K562 (cell line): Measurements from ENCODE around the gene NELFA. TPM values are rescaled to one million over a fixed set of nuclear protein-coding genes. Genes with fewer than 3 reads are reported as not detected.

Experiments
- ATAC-seq: fragments of 200-7000 bp; cut with Tn5 transposase; 3 replicates; pipeline ENCODE4 v1.9.1; 2020; ENCODE audit warnings: moderate library complexity
- BruUV-seq: library from RNA; stranded (reverse); fragments of 400-500 nt; replicated peaks from 2 replicates; lab custom pipeline; 2021; lab: Mats Ljungman, UMichigan
- CTCF ChIA-PET: fragments of 300-600 bp; formaldehyde crosslinking; extraction: SDS; loops from one replicate; lab custom pipeline; 2021; ENCODE audit warnings: low intra/inter-chr PET ratio; lab: Yijun Ruan, JAX
- POLR2A ChIA-PET: fragments of 300-600, 350-650 bp; sonication (Branson Sonifier 250); formaldehyde crosslinking; extraction: SDS; loops from one replicate; lab custom pipeline; 2021; ENCODE audit warnings: antibody characterized with exemption, inconsistent platforms; lab: Yijun Ruan, JAX
- DNase-seq, 4 experiments: peaks; one replicate each; pipeline versions ENCODE4 v3.0.0 to v3.0.0-alpha.2; 2011 to 2018; ENCODE audit warnings: low spot score in 3 of 4, mixed read lengths in 3 of 4; ENCODE audit errors: extremely low read depth in 1 of 4
- FAIRE-seq: peaks from 2 replicates; lab custom pipeline; 2011; peaks lifted over from hg19 to GRCh38; lab: Jason Lieb, UNC
- H2AFZ ChIP-seq: 2 replicates; pipeline ENCODE4 v1.6.0; 2011; ENCODE audit warnings: low read depth, low read length, control low read depth, inconsistent platforms
- H3K27ac ChIP-seq: fragments of 200-600 bp; 3 replicates; pipeline ENCODE4 v1.8.0; 2011; ENCODE audit warnings: low read depth, mild to moderate bottlenecking, control low read depth, inconsistent platforms, low read length, moderate library complexity, mixed read lengths; ENCODE audit errors: extremely low read depth
- H3K27me3 ChIP-seq, 2 experiments: fragments of 300-600 bp in 1 of 2; 2 replicates in 1 of 2; 3 replicates in 1 of 2; pipeline versions ENCODE4 v1.6.0 to v1.8.0; 2011; ENCODE audit warnings: inconsistent platforms in 2 of 2, low read length in 2 of 2, mild to moderate bottlenecking in 1 of 2, mixed read lengths in 1 of 2, moderate library complexity in 1 of 2; ENCODE audit not compliant: control insufficient read depth in 2 of 2, insufficient read depth in 2 of 2
- H3K36me3 ChIP-seq: fragments of 300-600 bp; 3 replicates; pipeline ENCODE4 v1.8.0; 2011; ENCODE audit warnings: mild to moderate bottlenecking, low read length, inconsistent platforms; ENCODE audit not compliant: control insufficient read depth, insufficient read depth
- H3K4me1 ChIP-seq, 2 experiments: fragments of 200-600 bp in 1 of 2; replicated peaks in 1 of 2; 2 replicates in 1 of 2; 3 replicates in 1 of 2; pipeline versions ENCODE4 v1.5.1 to v1.8.0; 2011; ENCODE audit warnings: inconsistent platforms in 2 of 2, low read length in 2 of 2, mild to moderate bottlenecking in 1 of 2, mixed read lengths in 1 of 2, moderate library complexity in 1 of 2; ENCODE audit not compliant: control insufficient read depth in 2 of 2, insufficient read depth in 2 of 2
- H3K4me2 ChIP-seq: 2 replicates; pipeline ENCODE4 v1.6.1; 2011; ENCODE audit warnings: low read length, control low read depth, inconsistent platforms, mixed read lengths; ENCODE audit not compliant: insufficient read depth
- H3K4me3 ChIP-seq: fragments of 200-600 bp; sonication (generic), shearing (Covaris generic); 2 replicates; pipeline ENCODE4 v1.5.1; 2016; ENCODE audit warnings: control low read depth, inconsistent platforms
- H3K79me2 ChIP-seq: fragments of 200-600 bp; 3 replicates; pipeline ENCODE4 v1.8.0; 2011; ENCODE audit warnings: low read length, inconsistent platforms; ENCODE audit not compliant: control insufficient read depth, insufficient read depth
- H3K9ac ChIP-seq, 2 experiments: 2 replicates each; pipeline versions ENCODE4 v1.6.0 to v1.6.1; 2011; ENCODE audit warnings: low read depth in 2 of 2, low read length in 2 of 2, control low read depth in 1 of 2, inconsistent platforms in 1 of 2, mild to moderate bottlenecking in 1 of 2, mixed read lengths in 1 of 2; ENCODE audit not compliant: insufficient read depth in 1 of 2
- H3K9me1 ChIP-seq: one replicate; pipeline ENCODE4 v1.6.0; 2011; ENCODE audit warnings: inconsistent platforms, mild to moderate bottlenecking, low read length, moderate library complexity; ENCODE audit not compliant: control insufficient read depth, insufficient read depth
- H3K9me3 ChIP-seq: replicated peaks from 2 replicates; pipeline ENCODE4 v1.5.1; 2011; ENCODE audit warnings: low read depth, low read length, inconsistent platforms; ENCODE audit not compliant: control insufficient read depth, insufficient read depth
- H4K20me1 ChIP-seq: replicated peaks from 2 replicates; pipeline ENCODE4 v1.6.1; 2011; ENCODE audit warnings: low read length, inconsistent platforms, mixed read lengths; ENCODE audit not compliant: control insufficient read depth, insufficient read depth
- CCNT2 ChIP-seq: IDR thresholded peaks from 2 replicates; pipeline ENCODE4 v1.6.1; 2011; ENCODE audit warnings: borderline replicate concordance, low read depth, mild to moderate bottlenecking, moderate library complexity, mixed read lengths, low read length; ENCODE audit not compliant: insufficient read length; ENCODE audit errors: extremely low read depth
- HMG20A ChIP-seq: fragments of 450-650 bp; formaldehyde crosslinking; conservative IDR thresholded peaks from 2 replicates; pipeline ENCODE4 v1.4.0; 2020; ENCODE audit warnings: mild to moderate bottlenecking, mixed read lengths
- LCOR ChIP-seq: sonication (generic); formaldehyde crosslinking; IDR thresholded peaks from 2 replicates; pipeline ENCODE4 v1.8.0; 2022; ENCODE audit warnings: mild to moderate bottlenecking, missing genetic modification reagents
- MXI1 ChIP-seq: IDR thresholded peaks from 2 replicates; pipeline ENCODE4 v1.6.1; 2011; ENCODE audit warnings: low read depth, mild to moderate bottlenecking, improper control_type of control experiment, low read length
- NFIC ChIP-seq: fragments of 450-650 bp; IDR thresholded peaks from 2 replicates; pipeline ENCODE4 v1.6.1; 2017; ENCODE audit warnings: mild to moderate bottlenecking, inconsistent platforms
- NR0B1 ChIP-seq: fragments of 450-650 bp; IDR thresholded peaks from one replicate; pipeline ENCODE4 v1.6.1; 2018; ENCODE audit warnings: mild to moderate bottlenecking, moderate library complexity; ENCODE audit not compliant: partially characterized antibody
- PHB ChIP-seq: fragments of 250-450 bp; sonication (Bioruptor Pico); IDR thresholded peaks from 2 replicates; pipeline ENCODE4 v1.5.0; 2021
- PHB2 ChIP-seq: fragments of 450-650 bp; IDR thresholded peaks from 2 replicates; pipeline ENCODE4 v1.6.1; 2017; ENCODE audit warnings: low read depth
- SLC30A9 ChIP-seq: fragments of 250-450 bp; sonication (Bioruptor Pico); IDR thresholded peaks from 2 replicates; pipeline ENCODE4 v1.8.0; 2022; ENCODE audit warnings: mild to moderate bottlenecking, moderate library complexity
- ZKSCAN1 ChIP-seq: fragments of 150-350 bp; IDR thresholded peaks from 2 replicates; pipeline ENCODE4 v1.6.1; 2016; ENCODE audit warnings: low read depth, low read length
- ZNF3 ChIP-seq: fragments of 250-450 bp; sonication (Bioruptor Pico); IDR thresholded peaks from 2 replicates; pipeline ENCODE4 v1.5.0; 2021; ENCODE audit warnings: mild to moderate bottlenecking, moderate library complexity
- ZNF354B ChIP-seq: fragments of 250-450 bp; sonication (Bioruptor Pico); IDR thresholded peaks from 2 replicates; pipeline ENCODE4 v1.4.0; 2020
- ZNF586 ChIP-seq: fragments of 450-650 bp; formaldehyde crosslinking; conservative IDR thresholded peaks from 2 replicates; pipeline ENCODE4 v1.4.0; 2020; ENCODE audit warnings: mild to moderate bottlenecking, moderate library complexity
- WGBS: fragments of 100-300 bp; shearing (Covaris generic); methylation state at CpG from one replicate; pipeline ENCODE4 v1.1.6; 2016; ENCODE audit warnings: low coverage, mixed read lengths; ENCODE audit not compliant: insufficient coverage; ENCODE audit errors: missing lambda C conversion rate; 5-methylcytosine and 5-hydroxymethylcytosine counted together
- in situ Hi-C: fragments of 300-500 bp; cut with MboI; formaldehyde crosslinking; loops from 4 replicates; pipeline ENCODE4 v1.15.0; 2018; ENCODE audit warnings: inconsistent platforms, mixed read lengths
- intact Hi-C: fragments of 100-400 bp; cut with micrococcal nuclease; formaldehyde crosslinking; loops from 2 replicates; pipeline ENCODE4 v1.14.2; 2022
- polyA plus RNA-seq, 8 experiments: library from polyadenylated mRNA; depleted of rRNA in 4 of 8; stranded (reverse) in 5 of 8; unstranded in 3 of 8; fragments of >200 nt; fragmentation: Nextera tagmentation in 2 of 8; fragmentation: Illumina TruSeq in 1 of 8; extraction: Ambion mirVana in 2 of 8; extraction: Trizol in 1 of 8; gene quantifications; 2 replicates each; pipeline versions ENCODE4 v1.2.1 to v1.2.3, GENCODE V29; 2011 to 2014; ENCODE audit warnings: inconsistent platforms in 1 of 8, missing spikeins in 1 of 8
- total RNA-seq, 7 experiments: library from RNA; depleted of rRNA in 6 of 7; stranded (reverse); fragments of >200 nt in 6 of 7; fragmentation: Illumina TruSeq in 2 of 7; extraction: Trizol in 2 of 7; gene quantifications; 2 replicates each; pipeline versions ENCODE4 v1.2.1 to v1.2.3, GENCODE V29; 2011 to 2021; ENCODE audit warnings: low replicate concordance in 1 of 7
- TF ChIP-seq, protein P1 (sequence below): fragments of 250-450 bp; sonication (Bioruptor Pico); IDR thresholded peaks from 2 replicates; pipeline ENCODE4 v1.8.0; 2022; ENCODE audit warnings: moderate library complexity, mild to moderate bottlenecking, inconsistent platforms
- TF ChIP-seq, protein P2 (sequence below): fragments of 450-650 bp; IDR thresholded peaks from 2 replicates; pipeline ENCODE4 v1.6.1; 2018; ENCODE audit not compliant: partially characterized antibody
- TF ChIP-seq, protein P3 (sequence below), 3 experiments: IDR thresholded peaks in 2 of 3; conservative IDR thresholded peaks in 1 of 3; 2 replicates each; pipeline ENCODE4 v1.5.1; 2011 to 2012; ENCODE audit warnings: low read length in 3 of 3, mild to moderate bottlenecking in 3 of 3, control low read depth in 2 of 3, improper control_type of control experiment in 1 of 3, inconsistent platforms in 1 of 3, low read depth in 1 of 3, mixed read lengths in 1 of 3, moderate library complexity in 1 of 3; ENCODE audit not compliant: insufficient read depth in 2 of 3

The NELFA gene
- total and polyA plus RNA-seq, 9 of the 15 experiments (the other 6 are each of a cell fraction or from before 2014, with no cell fraction given) = 0.76 to 59.6 (median 14.8) TPM

GRCh38 chr4:2044119-2044485 lies 35.3 kb upstream of the NELFA start:
- no peak for FAIRE-seq
- WGBS = 81% methylated on average over 6 of the region's 6 CpGs
- Histone ChIP-seq H3K9ac (no peak overlapping the region), H3K9me1 (no peaks in the 10 kb centered on the region), H3K36me3 (no peaks in the 10 kb centered on the region), H3K4me2 (no peak overlapping the region), H3K4me3 (no peak overlapping the region), H3K9me3 (no peaks in the 10 kb centered on the region), H4K20me1 (no peaks in the 10 kb centered on the region), H3K79me2 (no peaks in the 10 kb centered on the region), H2AFZ (no peak overlapping the region), H3K27me3 (no peaks in the 10 kb centered on the region), H3K27ac (no peak overlapping the region), H3K4me1 (peaks cover 0 to 63% of the 10 kb centered on the region in 2 experiments; a peak in 2 of 5 replicates)
- no peak for DNase-seq
- ChIA-PET POLR2A (interaction anchor here (1.3 kb wide), 1 partner anchor 12 kb away, joined by 3 read pairs; no protein-coding TSS in a partner anchor), CTCF (no interaction called here)
- no peak for ATAC-seq
- no TSS peak for BruUV-seq
- intact Hi-C loops = loop anchor here (5.0 kb wide), 1 partner anchor 37 kb away; the partner anchor contains the start of gene NELFA
- in situ Hi-C loops = no loop called here
- TF ChIP-seq, protein P1, sequence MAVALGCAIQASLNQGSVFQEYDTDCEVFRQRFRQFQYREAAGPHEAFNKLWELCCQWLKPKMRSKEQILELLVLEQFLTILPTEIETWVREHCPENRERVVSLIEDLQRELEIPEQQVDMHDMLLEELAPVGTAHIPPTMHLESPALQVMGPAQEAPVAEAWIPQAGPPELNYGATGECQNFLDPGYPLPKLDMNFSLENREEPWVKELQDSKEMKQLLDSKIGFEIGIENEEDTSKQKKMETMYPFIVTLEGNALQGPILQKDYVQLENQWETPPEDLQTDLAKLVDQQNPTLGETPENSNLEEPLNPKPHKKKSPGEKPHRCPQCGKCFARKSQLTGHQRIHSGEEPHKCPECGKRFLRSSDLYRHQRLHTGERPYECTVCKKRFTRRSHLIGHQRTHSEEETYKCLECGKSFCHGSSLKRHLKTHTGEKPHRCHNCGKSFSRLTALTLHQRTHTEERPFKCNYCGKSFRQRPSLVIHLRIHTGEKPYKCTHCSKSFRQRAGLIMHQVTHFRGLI = no peak
- TF ChIP-seq ZNF3 (CRISPR knock-in tag) = no peak
- TF ChIP-seq, protein P2, sequence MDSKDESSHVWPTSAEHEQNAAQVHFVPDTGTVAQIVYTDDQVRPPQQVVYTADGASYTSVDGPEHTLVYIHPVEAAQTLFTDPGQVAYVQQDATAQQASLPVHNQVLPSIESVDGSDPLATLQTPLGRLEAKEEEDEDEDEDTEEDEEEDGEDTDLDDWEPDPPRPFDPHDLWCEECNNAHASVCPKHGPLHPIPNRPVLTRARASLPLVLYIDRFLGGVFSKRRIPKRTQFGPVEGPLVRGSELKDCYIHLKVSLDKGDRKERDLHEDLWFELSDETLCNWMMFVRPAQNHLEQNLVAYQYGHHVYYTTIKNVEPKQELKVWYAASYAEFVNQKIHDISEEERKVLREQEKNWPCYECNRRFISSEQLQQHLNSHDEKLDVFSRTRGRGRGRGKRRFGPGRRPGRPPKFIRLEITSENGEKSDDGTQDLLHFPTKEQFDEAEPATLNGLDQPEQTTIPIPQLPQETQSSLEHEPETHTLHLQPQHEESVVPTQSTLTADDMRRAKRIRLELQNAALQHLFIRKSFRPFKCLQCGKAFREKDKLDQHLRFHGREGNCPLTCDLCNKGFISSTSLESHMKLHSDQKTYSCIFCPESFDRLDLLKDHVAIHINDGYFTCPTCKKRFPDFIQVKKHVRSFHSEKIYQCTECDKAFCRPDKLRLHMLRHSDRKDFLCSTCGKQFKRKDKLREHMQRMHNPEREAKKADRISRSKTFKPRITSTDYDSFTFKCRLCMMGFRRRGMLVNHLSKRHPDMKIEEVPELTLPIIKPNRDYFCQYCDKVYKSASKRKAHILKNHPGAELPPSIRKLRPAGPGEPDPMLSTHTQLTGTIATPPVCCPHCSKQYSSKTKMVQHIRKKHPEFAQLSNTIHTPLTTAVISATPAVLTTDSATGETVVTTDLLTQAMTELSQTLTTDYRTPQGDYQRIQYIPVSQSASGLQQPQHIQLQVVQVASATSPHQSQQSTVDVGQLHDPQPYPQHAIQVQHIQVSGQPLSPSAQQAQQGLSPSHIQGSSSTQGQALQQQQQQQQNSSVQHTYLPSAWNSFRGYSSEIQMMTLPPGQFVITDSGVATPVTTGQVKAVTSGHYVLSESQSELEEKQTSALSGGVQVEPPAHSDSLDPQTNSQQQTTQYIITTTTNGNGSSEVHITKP = no peak
- TF ChIP-seq NR0B1 = no peak
- TF ChIP-seq SLC30A9 (CRISPR knock-in tag) = no peak
- TF ChIP-seq, protein P3, sequence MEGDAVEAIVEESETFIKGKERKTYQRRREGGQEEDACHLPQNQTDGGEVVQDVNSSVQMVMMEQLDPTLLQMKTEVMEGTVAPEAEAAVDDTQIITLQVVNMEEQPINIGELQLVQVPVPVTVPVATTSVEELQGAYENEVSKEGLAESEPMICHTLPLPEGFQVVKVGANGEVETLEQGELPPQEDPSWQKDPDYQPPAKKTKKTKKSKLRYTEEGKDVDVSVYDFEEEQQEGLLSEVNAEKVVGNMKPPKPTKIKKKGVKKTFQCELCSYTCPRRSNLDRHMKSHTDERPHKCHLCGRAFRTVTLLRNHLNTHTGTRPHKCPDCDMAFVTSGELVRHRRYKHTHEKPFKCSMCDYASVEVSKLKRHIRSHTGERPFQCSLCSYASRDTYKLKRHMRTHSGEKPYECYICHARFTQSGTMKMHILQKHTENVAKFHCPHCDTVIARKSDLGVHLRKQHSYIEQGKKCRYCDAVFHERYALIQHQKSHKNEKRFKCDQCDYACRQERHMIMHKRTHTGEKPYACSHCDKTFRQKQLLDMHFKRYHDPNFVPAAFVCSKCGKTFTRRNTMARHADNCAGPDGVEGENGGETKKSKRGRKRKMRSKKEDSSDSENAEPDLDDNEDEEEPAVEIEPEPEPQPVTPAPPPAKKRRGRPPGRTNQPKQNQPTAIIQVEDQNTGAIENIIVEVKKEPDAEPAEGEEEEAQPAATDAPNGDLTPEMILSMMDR (IDR thresholded peaks at IDR 0.05 in 2 of 3, conservative IDR thresholded peaks at IDR 0.05 in 1 of 3; ENCODE audit: insufficient read depth in 2 of 3, low read depth in 1 of 3, low read length in 3 of 3) = no peak
- TF ChIP-seq MXI1 = no peak
- TF ChIP-seq HMG20A (CRISPR knock-in tag) = no peak
- TF ChIP-seq NFIC = no peak
- TF ChIP-seq ZKSCAN1 = no peak
- TF ChIP-seq ZNF586 (CRISPR knock-in tag) = no peak
- no peak for TF ChIP-seq PHB2
- no peak for TF ChIP-seq ZNF354B
- no peak for TF ChIP-seq LCOR
- no peak for TF ChIP-seq CCNT2
- TF ChIP-seq PHB = no peak
